Coronary artery (tissue), 2 donors: Measurements from ENCODE around the gene TRANK1.

Source experiments
- DNase-seq: peaks from one replicate; pipeline ENCODE4 v3.0.0-alpha.2; 2017; ENCODE audit warnings: low spot score
- H3K27ac ChIP-seq, 2 donors: fragments of 200-600 bp; sonication (generic); one replicate each; pipeline ENCODE4 v1.5.1; 2016 to 2019
- H3K4me3 ChIP-seq: fragments of 200-600 bp; sonication (generic); 2 replicates; pipeline ENCODE4 v1.5.1; 2016; ENCODE audit warnings: mild to moderate bottlenecking, moderate library complexity
- TF ChIP-seq, protein P1 (sequence below): fragments of 200-600 bp; sonication (generic); IDR thresholded peaks from one replicate; pipeline ENCODE4 v1.5.1; 2019; ENCODE audit warnings: antibody characterized with exemption

Gene TRANK1

GRCh38 chr3:36926292-36926897 is 18.5 kb downstream of the TRANK1 start:
- TF ChIP-seq, protein P1, sequence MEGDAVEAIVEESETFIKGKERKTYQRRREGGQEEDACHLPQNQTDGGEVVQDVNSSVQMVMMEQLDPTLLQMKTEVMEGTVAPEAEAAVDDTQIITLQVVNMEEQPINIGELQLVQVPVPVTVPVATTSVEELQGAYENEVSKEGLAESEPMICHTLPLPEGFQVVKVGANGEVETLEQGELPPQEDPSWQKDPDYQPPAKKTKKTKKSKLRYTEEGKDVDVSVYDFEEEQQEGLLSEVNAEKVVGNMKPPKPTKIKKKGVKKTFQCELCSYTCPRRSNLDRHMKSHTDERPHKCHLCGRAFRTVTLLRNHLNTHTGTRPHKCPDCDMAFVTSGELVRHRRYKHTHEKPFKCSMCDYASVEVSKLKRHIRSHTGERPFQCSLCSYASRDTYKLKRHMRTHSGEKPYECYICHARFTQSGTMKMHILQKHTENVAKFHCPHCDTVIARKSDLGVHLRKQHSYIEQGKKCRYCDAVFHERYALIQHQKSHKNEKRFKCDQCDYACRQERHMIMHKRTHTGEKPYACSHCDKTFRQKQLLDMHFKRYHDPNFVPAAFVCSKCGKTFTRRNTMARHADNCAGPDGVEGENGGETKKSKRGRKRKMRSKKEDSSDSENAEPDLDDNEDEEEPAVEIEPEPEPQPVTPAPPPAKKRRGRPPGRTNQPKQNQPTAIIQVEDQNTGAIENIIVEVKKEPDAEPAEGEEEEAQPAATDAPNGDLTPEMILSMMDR, result no peak
- H3K27ac ChIP-seq, result no peak overlapping the region
- no peak overlapping the region for H3K4me3 ChIP-seq
- no peak for DNase-seq

GRCh38 chr3:36924744-36925521 is 19.9 kb downstream of the TRANK1 start:
- DNase-seq, result no peak
- H3K27ac ChIP-seq, result no peak overlapping the region
- TF ChIP-seq, protein P1, result no peak

GRCh38 chr3:36923981-36924743 is 20.7 kb downstream of the TRANK1 start:
- no peak overlapping the region for H3K27ac ChIP-seq
- H3K4me3 ChIP-seq, result no peak overlapping the region
- DNase-seq, result no peak
- TF ChIP-seq, protein P1, result no peak

More at GRCh38 chr3:36924744-36925521, 19.9 kb downstream of the TRANK1 start:
- H3K4me3 ChIP-seq, result no peak overlapping the region

GRCh38 chr3:36923523-36923943 is 21.3 kb downstream of the TRANK1 start:
- no peak overlapping the region for H3K27ac ChIP-seq
- H3K4me3 ChIP-seq, result no peak overlapping the region
- TF ChIP-seq, protein P1, result no peak
- no peak for DNase-seq

DNA sequence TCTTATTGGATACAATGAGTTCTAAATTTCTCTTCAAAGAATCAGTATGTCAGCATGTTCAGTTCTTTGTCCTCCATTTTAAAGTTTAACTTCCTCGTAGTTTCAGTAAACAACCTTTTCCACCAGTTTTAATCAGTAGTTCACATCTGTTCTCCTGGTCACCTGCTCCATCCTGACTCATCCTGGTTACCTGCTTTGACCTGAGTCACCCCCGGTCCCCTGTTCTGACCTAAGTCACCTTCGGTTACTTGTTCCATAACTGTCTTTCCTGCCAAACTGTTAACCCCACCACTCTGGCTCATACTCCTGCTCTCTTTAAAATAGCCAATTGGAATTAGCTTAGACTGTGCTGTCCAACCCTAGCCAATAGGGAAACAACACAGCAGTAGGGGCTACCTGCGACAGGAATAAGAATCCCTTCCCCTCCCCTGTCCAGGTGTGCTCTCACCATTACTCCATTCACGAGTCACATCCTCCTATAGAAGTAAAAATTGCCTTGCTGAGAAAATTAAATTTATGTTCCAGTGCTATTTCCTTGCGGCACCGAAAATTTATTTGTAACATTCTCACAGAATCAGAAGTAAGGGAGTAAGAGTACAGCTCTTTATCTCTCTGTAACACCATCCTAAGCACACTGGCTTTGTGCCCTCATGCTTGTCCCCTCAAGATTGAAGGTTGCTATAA is 23.8 kb downstream of the TRANK1 start:
- Histone ChIP-seq H3K27ac (no peak overlapping the region), H3K4me3 (no peak overlapping the region)
- no peak for DNase-seq
- TF ChIP-seq, protein P1, result no peak

DNA sequence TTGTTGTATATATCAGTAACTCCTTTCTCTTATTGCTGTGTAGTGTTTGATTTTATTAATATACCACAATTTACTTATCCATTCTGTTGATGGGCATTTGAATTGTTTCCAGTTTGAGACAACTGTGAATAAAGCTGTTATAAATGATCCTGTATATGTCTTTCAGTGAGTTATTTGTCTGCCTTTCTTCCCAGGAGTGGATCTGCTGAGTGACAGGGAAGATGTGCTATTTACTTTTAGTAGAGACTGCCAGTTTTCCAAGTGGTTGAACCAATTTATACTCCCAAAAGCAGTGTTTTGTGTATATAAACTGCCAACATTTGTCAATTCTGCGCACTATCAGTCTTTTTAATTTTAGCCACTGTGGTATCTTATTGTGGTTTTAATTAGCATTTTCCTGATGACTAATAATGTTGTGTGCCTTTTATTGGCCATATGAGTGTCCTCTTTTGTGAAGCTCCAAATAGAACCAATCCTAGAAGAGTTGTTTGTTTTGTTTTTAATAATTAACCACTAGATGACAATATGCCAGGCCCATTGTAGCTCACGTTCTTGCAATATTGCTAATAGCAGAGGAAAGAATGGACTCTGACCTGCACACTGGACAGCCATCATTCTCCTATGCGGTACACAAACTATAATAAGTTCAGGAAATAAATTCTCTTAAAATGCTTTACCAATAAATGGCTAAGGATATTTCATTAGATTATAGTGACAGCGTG is 25.3 kb downstream of the TRANK1 start:
- no peak overlapping the region for H3K27ac ChIP-seq
- H3K4me3 ChIP-seq, result no peak overlapping the region
- TF ChIP-seq, protein P1, result no peak
- no peak for DNase-seq
